ACHN (cell line): ENCODE measurements around the gene LRRN4.
"Not testable (repeated sequence)": the region's sequence is repeated elsewhere in the genome, so short reads cannot be mapped to it uniquely, and the experiment has no call there.

Experiments used
- DNase-seq: peaks from one replicate; pipeline ENCODE4 v3.0.0-alpha.2; 2015
- in situ Hi-C: cut with HindIII; loops from 2 replicates; pipeline ENCODE4 v1.10.0; 2017; ENCODE audit warnings: low sequenced_read_pairs, low pct_ligation_motif_present, low pct_unique_long_range_greater_than_20kb

The LRRN4 gene

GRCh38 chr20:6038256-6038655 lies 15.6 kb downstream of the LRRN4 start:
- in situ Hi-C loops: no loop called here
- no peak for DNase-seq

- DNase-seq: no peak
- in situ Hi-C loops: no loop called here
Observed at GRCh38 chr20:6037082-6037481, 16.8 kb downstream of the LRRN4 start.

- in situ Hi-C loops: no loop called here
- no peak for DNase-seq
Observed at GRCh38 chr20:6036213-6036612, 17.6 kb downstream of the LRRN4 start.

- in situ Hi-C loops: no loop called here
Observed at GRCh38 chr20:6034134-6034969, 19.5 kb downstream of the LRRN4 start.

GRCh38 chr20:6032907-6033306 lies 21.0 kb downstream of the LRRN4 start:
- in situ Hi-C loops, DNase-seq: not testable (repeated sequence)

More at GRCh38 chr20:6034134-6034969, 19.5 kb downstream of the LRRN4 start:
- DNase-seq: no peak

GRCh38 chr20:6030453-6031080 lies 23.3 kb downstream of the LRRN4 start:
- DNase-seq: no peak
- in situ Hi-C loops: no loop called here

- in situ Hi-C loops: no loop called here
- DNase-seq: no peak
Observed at GRCh38 chr20:6029538-6029937, 24.3 kb downstream of the LRRN4 start.

- DNase-seq: no peak
- in situ Hi-C loops: no loop called here
Observed at GRCh38 chr20:6028818-6029217, 25.0 kb downstream of the LRRN4 start.

GRCh38 chr20:6026051-6026450 lies 27.8 kb downstream of the LRRN4 start:
- no peak for DNase-seq
- in situ Hi-C loops: no loop called here

- no peak for DNase-seq
- in situ Hi-C loops: no loop called here
Observed at GRCh38 chr20:6024768-6025167, 29.1 kb downstream of the LRRN4 start.

GRCh38 chr20:6017880-6018279 lies 36.0 kb downstream of the LRRN4 start:
- in situ Hi-C loops: no loop called here
- DNase-seq: no peak

- in situ Hi-C loops: no loop called here
- DNase-seq: no peak
Observed at GRCh38 chr20:6017467-6017866, 36.4 kb downstream of the LRRN4 start.

- in situ Hi-C loops: no loop called here
Observed at GRCh38 chr20:6014957-6015356, 38.9 kb downstream of the LRRN4 start.

GRCh38 chr20:6014017-6014416 lies 39.8 kb downstream of the LRRN4 start:
- DNase-seq: no peak
- in situ Hi-C loops: no loop called here

More at GRCh38 chr20:6014957-6015356, 38.9 kb downstream of the LRRN4 start:
- DNase-seq: no peak

GRCh38 chr20:6012179-6012578 lies 41.7 kb downstream of the LRRN4 start:
- no peak for DNase-seq
- in situ Hi-C loops: no loop called here

- DNase-seq: peak; percentile 76
- in situ Hi-C loops: no loop called here
Observed at GRCh38 chr20:6008254-6008653, 45.6 kb downstream of the LRRN4 start.

- in situ Hi-C loops: no loop called here
- no peak for DNase-seq
Observed at GRCh38 chr20:6007529-6008103, 46.2 kb downstream of the LRRN4 start.

GRCh38 chr20:6007094-6007528 lies 46.7 kb downstream of the LRRN4 start:
- DNase-seq: peak; percentile 19
- in situ Hi-C loops: no loop called here

- DNase-seq: no peak
- in situ Hi-C loops: no loop called here
Observed at GRCh38 chr20:6006603-6006949, 47.3 kb downstream of the LRRN4 start.

GRCh38 chr20:6000871-6001270 lies 53.0 kb downstream of the LRRN4 start:
- in situ Hi-C loops: no loop called here

More at GRCh38 chr20:6000871-6001270, 53.0 kb downstream of the LRRN4 start:
- no peak for DNase-seq
